PC-3 (cell line): Measurements from ENCODE around the gene CFAP410.

Source experiments
- CTCF ChIP-seq: fragments of 300-600 bp; sonication (generic); conservative IDR thresholded peaks from 2 replicates; pipeline ENCODE4 v1.5.1; 2017; ENCODE audit warnings: antibody characterized with exemption, low read depth, mild to moderate bottlenecking, low read length
- EZH2 ChIP-seq: fragments of 300-600 bp; sonication (generic); IDR thresholded peaks from one replicate; pipeline ENCODE4 v1.6.1; 2017; ENCODE audit warnings: antibody characterized with exemption, mild to moderate bottlenecking, low read length; ENCODE audit not compliant: unreplicated experiment
- EZH2phosphoT487 ChIP-seq: fragments of 300-600 bp; sonication (generic); IDR thresholded peaks from 2 replicates; pipeline ENCODE4 v1.6.1; 2018; ENCODE audit warnings: mild to moderate bottlenecking, antibody characterized with exemption, low read length, borderline replicate concordance

- no peak for TF ChIP-seq CTCF
- no peak for TF ChIP-seq EZH2
- TF ChIP-seq EZH2phosphoT487, result no peak
Measured at GRCh38 chr21:44356636-44357035, 17.4 kb upstream of the CFAP410 start.
